H9 (cell line): ENCODE measurements around the gene AHNAK2. TPM values are rescaled to one million over a fixed set of nuclear protein-coding genes. Genes with fewer than 3 reads are reported as not detected.

Experiments used
- DNase-seq: peaks from one replicate; pipeline ENCODE4 v3.0.0-alpha.2; 2017
- H2AFZ ChIP-seq: one replicate; pipeline ENCODE4 v1.6.1; 2013; ENCODE audit warnings: mild to moderate bottlenecking, low read length, control low read depth, moderate library complexity
- H2AK5ac ChIP-seq: 2 replicates; pipeline ENCODE4 v1.6.1; 2013; ENCODE audit warnings: low read length, control low read depth, mixed read lengths; ENCODE audit not compliant: insufficient read length
- H2BK120ac ChIP-seq: one replicate; pipeline ENCODE4 v1.6.1; 2013; ENCODE audit warnings: low read depth, mild to moderate bottlenecking, low read length, control low read depth, inconsistent platforms; ENCODE audit not compliant: poor library complexity, severe bottlenecking
- H2BK12ac ChIP-seq: 2 replicates; pipeline ENCODE4 v1.6.1; 2013; ENCODE audit warnings: low read length, control low read depth, mixed read lengths, low read depth; ENCODE audit not compliant: insufficient read length
- H2BK15ac ChIP-seq: 2 replicates; pipeline ENCODE4 v1.6.1; 2013; ENCODE audit warnings: low read depth, low read length, control low read depth
- H2BK20ac ChIP-seq: one replicate; pipeline ENCODE4 v1.6.1; 2013; ENCODE audit warnings: low read depth, mild to moderate bottlenecking, low read length, control low read depth, inconsistent platforms; ENCODE audit not compliant: poor library complexity, severe bottlenecking
- H2BK5ac ChIP-seq: 2 replicates; pipeline ENCODE4 v1.6.1; 2013; ENCODE audit warnings: low read length, control low read depth, mixed read lengths; ENCODE audit not compliant: insufficient read length
- H3K14ac ChIP-seq: 2 replicates; pipeline ENCODE4 v1.6.1; 2013; ENCODE audit warnings: low read length, control low read depth; ENCODE audit not compliant: insufficient read depth
- H3K18ac ChIP-seq: 2 replicates; pipeline ENCODE4 v1.6.1; 2013; ENCODE audit warnings: low read depth, mild to moderate bottlenecking, mixed read lengths, low read length, control low read depth; ENCODE audit not compliant: insufficient read length
- H3K23ac ChIP-seq: 2 replicates; pipeline ENCODE4 v1.6.1; 2013; ENCODE audit warnings: low read length, control low read depth, mixed read lengths, low read depth; ENCODE audit not compliant: insufficient read length
- H3K23me2 ChIP-seq: 2 replicates; pipeline ENCODE4 v1.6.1; 2013; ENCODE audit warnings: low read depth, mild to moderate bottlenecking, mixed read lengths, low read length, control low read depth; ENCODE audit not compliant: insufficient read length, poor library complexity, severe bottlenecking
- H3K27ac ChIP-seq: 2 replicates; pipeline ENCODE4 v1.5.1; 2013; ENCODE audit warnings: low read length, control low read depth, mixed read lengths, low read depth; ENCODE audit not compliant: insufficient read length
- H3K27me3 ChIP-seq: 2 replicates; pipeline ENCODE4 v1.6.1; 2013; ENCODE audit warnings: low read length, control low read depth, inconsistent platforms; ENCODE audit not compliant: insufficient read depth
- H3K4ac ChIP-seq: 2 replicates; pipeline ENCODE4 v1.6.1; 2013; ENCODE audit warnings: low read depth, mild to moderate bottlenecking, control low read depth, inconsistent platforms, low read length, moderate library complexity
- H3K4me1 ChIP-seq: 2 replicates; pipeline ENCODE4 v1.6.1; 2013; ENCODE audit warnings: low read length, control low read depth, inconsistent platforms; ENCODE audit not compliant: insufficient read depth
- H3K4me2 ChIP-seq: 2 replicates; pipeline ENCODE4 v1.6.1; 2013; ENCODE audit warnings: low read length, control low read depth, mixed read lengths; ENCODE audit not compliant: insufficient read length, insufficient read depth
- H3K56ac ChIP-seq: 2 replicates; pipeline ENCODE4 v1.6.1; 2013; ENCODE audit warnings: low read depth, mild to moderate bottlenecking, mixed read lengths, low read length, control low read depth; ENCODE audit not compliant: insufficient read length
- H3K79me1 ChIP-seq: 2 replicates; pipeline ENCODE4 v1.6.1; 2013; ENCODE audit warnings: low read depth, mild to moderate bottlenecking, moderate library complexity, low read length, control low read depth, inconsistent platforms; ENCODE audit not compliant: insufficient read depth, poor library complexity, severe bottlenecking
- H3K79me2 ChIP-seq: 2 replicates; pipeline ENCODE4 v1.6.1; 2013; ENCODE audit warnings: low read length, control low read depth, inconsistent platforms; ENCODE audit not compliant: insufficient read depth
- H3K9ac ChIP-seq: 2 replicates; pipeline ENCODE4 v1.6.1; 2013; ENCODE audit warnings: low read length, control low read depth, mixed read lengths; ENCODE audit not compliant: insufficient read length; ENCODE audit errors: extremely low read depth
- H3K9me3 ChIP-seq: one replicate; pipeline ENCODE4 v1.6.1; 2013; ENCODE audit warnings: low read depth, low read length, inconsistent platforms; ENCODE audit not compliant: control insufficient read depth
- H3T11ph ChIP-seq: one replicate; pipeline ENCODE4 v1.6.1; 2013; ENCODE audit warnings: mild to moderate bottlenecking, low read length, control low read depth, inconsistent platforms
- H4K20me1 ChIP-seq: one replicate; pipeline ENCODE4 v1.6.1; 2013; ENCODE audit not compliant: control insufficient read depth, insufficient read length, insufficient read depth
- H4K5ac ChIP-seq: 2 replicates; pipeline ENCODE4 v1.6.1; 2013; ENCODE audit warnings: low read depth, mild to moderate bottlenecking, mixed read lengths, low read length, control low read depth; ENCODE audit not compliant: insufficient read length
- H4K8ac ChIP-seq: replicated peaks from 2 replicates; pipeline ENCODE4 v1.6.1; 2013; ENCODE audit warnings: low read length, control low read depth, mixed read lengths, low read depth; ENCODE audit not compliant: insufficient read length
- H4K91ac ChIP-seq: 2 replicates; pipeline ENCODE4 v1.6.1; 2013; ENCODE audit warnings: low read depth, mild to moderate bottlenecking, moderate library complexity, mixed read lengths, low read length, control low read depth; ENCODE audit not compliant: insufficient read length
- H3K27ac Mint-ChIP-seq, 3 experiments: 2 replicates in 2 of 3; 3 replicates in 1 of 3; pipeline ENCODE4 v1.8.0; 2020 to 2021; ENCODE audit warnings: mixed read lengths in 3 of 3, mild to moderate bottlenecking in 1 of 3, moderate library complexity in 1 of 3
- H3K27me3 Mint-ChIP-seq: 2 replicates; pipeline ENCODE4 v1.8.0; 2021; ENCODE audit warnings: low read depth, mild to moderate bottlenecking, moderate library complexity, mixed read lengths
- H3K36me3 Mint-ChIP-seq, 3 experiments: 2 replicates in 2 of 3; 3 replicates in 1 of 3; pipeline ENCODE4 v1.8.0; 2020 to 2021; ENCODE audit warnings: low read depth in 3 of 3, mixed read lengths in 3 of 3; ENCODE audit not compliant: insufficient read depth in 1 of 3
- H3K4me1 Mint-ChIP-seq, 2 experiments: 2 replicates each; pipeline ENCODE4 v1.8.0; 2020; ENCODE audit warnings: mixed read lengths in 2 of 2
- H3K4me3 Mint-ChIP-seq, 2 experiments: 2 replicates in 1 of 2; 3 replicates in 1 of 2; pipeline ENCODE4 v1.8.0; 2020 to 2021; ENCODE audit warnings: mild to moderate bottlenecking in 2 of 2, mixed read lengths in 2 of 2, moderate library complexity in 1 of 2
- H3K9me3 Mint-ChIP-seq, 2 experiments: 2 replicates in 1 of 2; 3 replicates in 1 of 2; pipeline ENCODE4 v1.8.0; 2020; ENCODE audit warnings: mild to moderate bottlenecking in 2 of 2, mixed read lengths in 2 of 2, moderate library complexity in 1 of 2
- CTCF ChIP-seq: fragments of 200-600 bp; sonication (generic); conservative IDR thresholded peaks from 3 replicates; pipeline ENCODE4 v1.8.0; 2021; ENCODE audit warnings: antibody characterized with exemption, mild to moderate bottlenecking
- WGBS: extraction: QIAGEN DNeasy Blood & Tissue Kit; methylation state at CpG from one replicate; pipeline ENCODE4 v1.1.7; 2013; ENCODE audit warnings: missing lambda C conversion rate, low lambda C conversion rate, mixed read lengths; ENCODE audit not compliant: insufficient read length; ENCODE audit errors: extremely low coverage; 5-methylcytosine and 5-hydroxymethylcytosine counted together
- total RNA-seq: library from RNA; stranded (reverse); gene quantifications from 2 replicates; pipeline ENCODE4 v1.2.1, GENCODE V29; 2021

The AHNAK2 gene
- total RNA-seq, 1 experiment from 2014 or later: 2.8 TPM

GRCh38 chr14:105010106-105010505, 31.9 kb upstream of the AHNAK2 start:
- no peak overlapping the region for H3K18ac ChIP-seq
- H4K20me1 ChIP-seq: no peaks in the 10 kb centered on the region
- no peak overlapping the region for H2AK5ac ChIP-seq
- H3K79me1 ChIP-seq: peaks cover 17% of the 10 kb centered on the region
- no peak for TF ChIP-seq CTCF
- no peak overlapping the region for H3K27ac ChIP-seq
- no peaks in the 10 kb centered on the region for H3K23me2 ChIP-seq
- H4K8ac ChIP-seq: no peak overlapping the region
- no peaks in the 10 kb centered on the region for H3K27me3 ChIP-seq
- no peaks in the 10 kb centered on the region for H3K9me3 ChIP-seq
- H3K23ac ChIP-seq: no peak overlapping the region
- H2BK12ac ChIP-seq: no peak overlapping the region
- H2BK20ac ChIP-seq: no peak overlapping the region
- no peak overlapping the region for H3K4me3 Mint-ChIP-seq
- no peaks in the 10 kb centered on the region for H3K27me3 Mint-ChIP-seq
- H3K36me3 Mint-ChIP-seq: peaks cover 19 to 54% (median 53%) of the 10 kb centered on the region in 3 experiments; a peak in 6 of 7 replicates
- H3K14ac ChIP-seq: no peak overlapping the region
- no peak overlapping the region; a peak in 1 of 7 replicates for H3K27ac Mint-ChIP-seq
- H3K9ac ChIP-seq: no peak overlapping the region
- no peak overlapping the region for H4K91ac ChIP-seq
- DNase-seq: no peak
- no peak overlapping the region for H3K56ac ChIP-seq
- H3K9me3 Mint-ChIP-seq: no peaks in the 10 kb centered on the region
- no peak overlapping the region for H2BK5ac ChIP-seq
- no peak overlapping the region for H3K4ac ChIP-seq
- whole genome bisulfite sequencing: no CpG with 5 or more reads among the region's 4 CpGs
- H3T11ph ChIP-seq: no peak overlapping the region
- peaks cover 17 to 27% of the 10 kb centered on the region in 2 experiments for H3K4me1 Mint-ChIP-seq
- H3K4me2 ChIP-seq: no peak overlapping the region
- no peak overlapping the region for H2AFZ ChIP-seq
- H3K4me1 ChIP-seq: no peaks in the 10 kb centered on the region
- no peak overlapping the region for H2BK15ac ChIP-seq
- H4K5ac ChIP-seq: no peak overlapping the region
- H2BK120ac ChIP-seq: no peak overlapping the region
- peaks cover 28% of the 10 kb centered on the region for H3K79me2 ChIP-seq
